Stimulated activated CD8-positive, alpha-beta memory T cell treated with anti-CD3 and anti-CD28 coated beads, Interleukin-12 subunit alpha, Interleukin-12 subunit beta, amount 100 ng/mL, for 24 hours (primary cell): ENCODE measurements around the gene ATP6V1B1.
A peak's percentile ranks its signal among the peaks of the same experiment; 100 is the strongest.
"Not testable (repeated sequence)": the region's sequence is repeated elsewhere in the genome, so short reads cannot be mapped to it uniquely, and the experiment has no call there.

Experiments used
- DNase-seq: peaks from one replicate; pipeline ENCODE4 v3.0.0-alpha.2; 2020; ENCODE audit errors: extremely low read depth

The ATP6V1B1 gene

GRCh38 chr2:70988726-70989648 lies 53.3 kb downstream of the ATP6V1B1 start:
- DNase-seq = no peak

GRCh38 chr2:70990216-70990615 lies 54.5 kb downstream of the ATP6V1B1 start:
- no peak for DNase-seq

DNA sequence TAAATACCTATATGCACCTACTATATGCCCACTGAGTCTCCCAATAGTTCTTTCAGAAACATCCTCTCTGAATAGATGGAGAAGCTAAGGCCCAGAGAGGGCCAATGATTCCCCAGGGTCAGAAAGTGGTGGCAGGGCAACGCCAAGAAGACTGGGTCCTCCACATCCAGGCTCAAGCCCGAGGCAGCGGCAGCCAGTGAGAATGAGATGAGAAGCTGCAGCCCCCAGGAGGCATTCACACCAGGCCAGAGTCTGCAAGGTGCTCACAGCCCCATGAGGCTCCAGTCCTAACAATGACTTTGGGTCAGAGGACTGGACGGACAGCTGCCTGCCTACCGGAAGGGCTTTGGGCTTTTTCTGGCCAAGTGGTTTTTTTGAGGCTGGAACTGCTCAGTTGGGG lies 55.4 kb downstream of the ATP6V1B1 start:
- DNase-seq = no peak

DNA sequence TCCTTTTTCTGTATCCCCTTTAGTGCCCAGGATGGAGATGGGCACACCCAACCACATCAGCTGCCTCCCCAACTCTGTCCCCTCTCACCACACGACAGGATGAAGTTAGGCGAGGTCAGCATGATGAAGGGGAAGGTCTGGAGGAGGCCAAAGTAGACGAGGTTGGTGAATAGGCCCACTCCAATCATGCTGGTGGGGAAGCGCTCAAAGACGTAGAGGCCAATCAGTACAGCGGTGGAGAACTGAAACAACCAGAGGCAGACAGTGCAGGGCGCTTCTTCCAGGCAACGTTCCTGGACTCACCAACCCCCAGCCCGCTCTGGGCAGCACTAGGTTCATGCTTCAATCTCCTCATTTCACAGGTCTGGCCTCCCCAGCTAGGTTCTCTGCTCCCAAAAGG lies 56.0 kb downstream of the ATP6V1B1 start:
- DNase-seq = no peak

DNA sequence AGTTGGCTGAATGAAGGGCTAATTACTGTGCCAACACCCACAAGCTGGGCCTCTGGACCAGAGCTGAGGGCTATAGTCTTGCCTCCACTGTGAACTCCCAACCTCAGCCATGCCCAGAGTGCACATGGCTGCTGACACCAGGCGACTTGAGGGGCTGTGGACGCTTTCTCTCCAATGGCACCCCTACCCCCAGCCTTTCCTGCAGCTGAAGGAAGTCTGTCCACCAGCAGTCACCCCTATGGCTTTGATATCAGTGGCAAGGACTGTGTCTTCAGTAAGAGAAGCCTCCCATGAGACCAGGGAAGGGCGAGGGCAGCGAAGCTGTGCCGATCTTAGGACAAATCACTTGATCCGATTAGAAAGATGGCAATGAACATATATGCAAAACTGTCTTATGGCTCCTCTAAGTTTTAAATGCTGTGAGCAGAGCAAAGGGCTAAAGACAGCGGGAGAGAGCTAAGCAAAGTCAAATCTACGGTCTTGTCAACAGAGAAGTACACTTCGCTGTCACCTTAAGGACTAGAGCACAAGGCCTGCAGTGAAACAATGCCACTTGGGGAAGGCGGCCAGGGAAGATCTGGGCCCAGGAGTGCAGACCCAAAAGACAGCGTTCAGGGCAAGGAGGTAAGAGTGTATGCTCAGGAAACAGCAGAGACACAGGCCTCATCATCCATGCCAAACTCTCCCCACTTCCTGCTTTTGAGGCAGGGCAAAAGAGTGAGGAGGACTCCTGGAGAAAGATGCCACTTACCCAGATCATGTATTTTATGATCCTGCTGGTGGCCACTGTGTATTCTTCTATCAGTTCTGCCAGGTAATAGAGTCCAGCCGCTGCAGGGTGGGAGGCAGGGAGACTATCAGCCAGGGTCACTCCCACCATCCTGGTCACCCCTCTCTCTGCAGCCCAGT lies 57.5 kb downstream of the ATP6V1B1 start:
- no peak for DNase-seq

DNA sequence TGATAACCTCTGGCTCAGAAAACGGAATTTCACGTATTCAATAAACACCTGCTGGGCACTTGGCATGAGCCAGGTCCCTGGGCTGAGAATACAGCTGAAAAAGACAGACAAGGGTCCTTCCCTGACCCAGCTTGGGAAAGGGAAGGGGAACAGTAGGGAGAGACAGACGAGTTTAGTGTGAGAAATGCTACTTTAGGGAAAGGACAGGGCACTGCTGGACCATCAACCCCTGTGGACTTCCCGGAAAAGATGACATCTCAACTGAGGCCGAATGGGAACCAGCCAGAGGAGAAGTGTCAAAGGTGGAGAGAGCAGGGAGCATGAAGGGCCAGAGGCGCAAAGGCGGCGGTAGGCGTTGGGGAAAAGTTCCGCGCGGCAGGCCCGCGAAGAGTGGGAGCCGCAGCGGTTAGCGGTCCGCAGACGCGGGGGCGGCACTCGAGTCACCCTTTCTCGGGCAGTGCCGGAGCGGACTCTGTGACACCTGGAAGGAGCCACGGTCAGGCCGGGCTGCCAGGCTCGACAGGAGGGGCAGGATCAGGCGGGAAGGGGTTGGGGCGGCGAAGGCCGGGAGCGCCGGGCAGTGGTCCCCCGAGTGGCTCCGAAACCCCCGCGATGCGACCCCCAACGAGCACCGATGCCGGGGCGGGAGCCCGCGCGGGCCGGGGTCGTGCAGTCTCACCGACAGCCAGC lies 58.5 kb downstream of the ATP6V1B1 start:
- no peak for DNase-seq

DNA sequence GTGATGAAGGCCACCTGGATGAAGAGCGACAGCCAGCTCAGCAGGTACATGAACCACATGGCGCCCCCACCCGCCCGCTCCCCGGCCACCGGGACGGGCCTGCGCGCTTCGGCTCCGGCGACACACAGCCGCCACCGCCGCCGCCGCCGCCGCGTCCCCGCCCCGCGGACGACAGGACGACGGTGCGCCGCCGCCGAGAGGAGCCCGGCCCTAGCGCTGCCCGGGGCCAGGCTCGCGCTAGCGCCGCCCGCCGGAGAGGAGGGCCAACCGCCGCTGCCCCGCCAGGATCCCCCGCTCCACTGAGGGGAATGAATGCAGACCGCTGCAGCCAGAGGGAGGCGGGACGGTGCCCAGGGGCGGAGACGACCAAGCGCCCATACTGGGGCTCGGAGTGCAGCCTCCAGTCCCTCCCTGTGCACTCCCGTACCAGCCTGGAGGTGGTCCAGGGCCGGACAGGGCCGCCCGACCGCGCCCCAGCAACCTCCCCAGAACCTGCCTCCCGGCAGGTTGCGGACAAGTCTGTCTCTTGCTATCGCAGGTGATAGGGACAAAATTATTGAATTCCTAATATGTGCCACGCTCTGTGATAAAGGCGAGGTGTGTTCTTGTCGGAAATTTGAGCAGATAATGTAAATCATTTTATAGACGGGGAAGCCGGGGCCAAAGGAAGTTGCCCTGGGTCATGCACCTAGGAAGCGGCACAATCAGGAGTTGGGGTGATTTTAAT lies 59.2 kb downstream of the ATP6V1B1 start, which contains the start of gene TEX261:
TEX261 (minus strand) TSS at position 175 of the 727 bp plus-strand sequence; CDS start at position 59, 116 bp downstream.
- peak; percentile 78 for DNase-seq

DNA sequence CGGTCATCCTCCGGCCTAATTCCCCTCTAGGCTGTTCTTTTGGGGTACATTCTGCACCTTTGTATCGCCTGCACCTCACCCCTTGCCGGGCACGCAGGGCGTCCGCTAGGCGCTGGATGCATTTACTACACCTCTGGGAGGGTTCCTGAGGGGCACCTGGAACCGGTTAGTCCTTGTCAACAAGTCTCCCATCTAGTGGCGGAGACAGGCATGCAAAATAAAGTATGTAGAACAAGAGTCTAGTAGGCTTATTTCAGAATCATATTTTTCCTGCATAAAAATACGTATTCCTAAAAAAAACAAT lies 59.7 kb downstream of the ATP6V1B1 start:
- DNase-seq = no peak

GRCh38 chr2:70998885-70999284 lies 63.2 kb downstream of the ATP6V1B1 start:
- DNase-seq = not testable (repeated sequence)

DNA sequence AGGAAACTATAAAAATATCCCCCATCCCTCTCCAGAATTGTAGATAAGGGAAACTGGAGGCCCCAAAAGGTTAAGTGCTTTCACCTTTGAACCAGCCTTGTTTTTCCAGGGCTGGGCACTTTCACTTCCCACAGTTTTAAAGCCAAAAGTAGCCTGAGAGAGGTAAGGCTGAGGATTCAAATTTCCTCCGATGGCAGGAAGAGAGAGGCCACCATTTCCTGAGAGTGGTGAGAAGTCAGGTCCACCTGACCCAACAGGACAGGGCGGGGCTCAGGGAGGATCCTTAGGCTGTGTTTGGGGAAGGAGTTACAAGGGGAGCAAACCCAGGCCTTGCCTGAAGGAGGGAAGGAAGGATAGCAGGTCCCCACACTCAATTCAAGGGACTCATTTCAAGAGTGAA lies 63.7 kb downstream of the ATP6V1B1 start:
- no peak for DNase-seq

DNA sequence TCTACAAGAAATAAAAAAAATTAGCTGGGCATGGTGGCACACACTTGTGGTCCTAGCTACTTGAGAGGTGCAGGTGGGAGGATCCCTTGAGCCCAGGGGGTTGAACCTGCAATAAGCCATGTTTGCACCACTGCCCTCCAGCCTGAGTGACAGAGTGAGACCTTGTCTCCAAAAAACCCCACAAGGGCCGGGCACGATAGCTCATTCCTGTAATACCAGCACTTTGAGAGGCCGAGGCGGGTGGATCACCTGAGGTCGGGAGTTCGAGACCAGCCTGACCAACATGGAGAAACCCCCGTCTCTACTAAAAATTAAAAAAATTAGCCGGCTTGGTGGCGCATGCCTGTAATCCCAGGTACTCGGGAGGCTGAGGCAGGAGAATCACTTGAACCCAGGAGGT lies 64.2 kb downstream of the ATP6V1B1 start:
- not testable (repeated sequence) for DNase-seq

DNA sequence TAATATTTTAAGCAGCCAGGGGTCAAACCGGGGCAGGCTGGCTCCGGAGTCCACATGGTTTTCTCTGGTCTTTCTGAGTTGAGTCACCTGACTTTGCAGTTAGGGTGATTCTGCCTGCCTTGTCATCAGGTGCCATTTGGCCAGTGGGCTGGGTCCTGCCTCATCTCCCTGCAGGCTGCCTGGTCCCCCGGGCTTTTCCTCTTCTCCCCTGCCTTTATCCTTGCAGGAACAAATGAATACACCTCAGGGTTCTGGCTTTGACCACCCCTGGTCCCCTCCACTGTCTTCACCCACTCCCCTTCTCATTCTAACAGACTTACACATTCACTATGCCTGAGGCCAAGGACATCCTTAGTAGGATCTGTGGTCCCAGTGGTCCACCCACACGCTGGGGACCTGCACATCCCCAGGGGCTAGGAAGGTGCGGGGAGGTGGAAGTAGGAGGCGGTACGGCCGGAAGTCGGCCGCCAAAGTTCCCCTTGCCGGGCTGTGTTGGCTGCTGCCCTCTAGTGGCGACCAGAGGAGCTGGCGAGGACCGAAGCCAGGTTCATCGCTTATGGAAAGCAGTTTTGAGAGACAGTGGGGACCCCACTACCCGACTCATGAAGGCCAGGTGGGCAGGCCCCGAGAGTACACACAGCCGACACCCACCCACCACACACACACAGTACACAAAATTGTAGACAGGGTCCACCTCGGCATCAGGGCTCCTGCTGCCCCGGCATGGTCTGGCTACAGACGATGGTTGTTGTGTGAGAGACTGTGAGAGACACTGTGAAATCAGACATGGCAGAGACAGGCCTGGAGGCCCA lies 65.3 kb downstream of the ATP6V1B1 start:
- peak; percentile 60 for DNase-seq

GRCh38 chr2:71001592-71001927 lies 65.9 kb downstream of the ATP6V1B1 start:
- DNase-seq = no peak

GRCh38 chr2:71001981-71002570 lies 66.4 kb downstream of the ATP6V1B1 start:
- no peak for DNase-seq

DNA sequence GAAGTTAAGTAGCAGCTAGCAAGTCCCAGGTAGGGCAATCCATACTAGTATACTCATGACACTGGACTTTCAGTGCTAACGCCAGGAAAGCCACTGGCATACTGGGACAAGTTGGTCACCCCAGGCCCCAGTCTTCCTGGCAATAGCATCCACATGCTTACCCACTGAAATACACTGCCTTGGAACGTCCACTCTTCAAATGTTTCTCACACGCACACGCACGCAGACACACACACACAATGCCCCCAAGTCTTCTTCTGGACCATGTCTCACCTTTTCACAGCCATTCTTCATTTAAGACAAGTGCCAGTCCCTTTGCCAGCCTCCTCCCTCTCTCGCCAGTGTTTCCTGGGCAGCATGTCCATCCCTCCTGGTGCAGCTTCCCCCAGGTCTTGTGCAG lies 67.7 kb downstream of the ATP6V1B1 start:
- no peak for DNase-seq

DNA sequence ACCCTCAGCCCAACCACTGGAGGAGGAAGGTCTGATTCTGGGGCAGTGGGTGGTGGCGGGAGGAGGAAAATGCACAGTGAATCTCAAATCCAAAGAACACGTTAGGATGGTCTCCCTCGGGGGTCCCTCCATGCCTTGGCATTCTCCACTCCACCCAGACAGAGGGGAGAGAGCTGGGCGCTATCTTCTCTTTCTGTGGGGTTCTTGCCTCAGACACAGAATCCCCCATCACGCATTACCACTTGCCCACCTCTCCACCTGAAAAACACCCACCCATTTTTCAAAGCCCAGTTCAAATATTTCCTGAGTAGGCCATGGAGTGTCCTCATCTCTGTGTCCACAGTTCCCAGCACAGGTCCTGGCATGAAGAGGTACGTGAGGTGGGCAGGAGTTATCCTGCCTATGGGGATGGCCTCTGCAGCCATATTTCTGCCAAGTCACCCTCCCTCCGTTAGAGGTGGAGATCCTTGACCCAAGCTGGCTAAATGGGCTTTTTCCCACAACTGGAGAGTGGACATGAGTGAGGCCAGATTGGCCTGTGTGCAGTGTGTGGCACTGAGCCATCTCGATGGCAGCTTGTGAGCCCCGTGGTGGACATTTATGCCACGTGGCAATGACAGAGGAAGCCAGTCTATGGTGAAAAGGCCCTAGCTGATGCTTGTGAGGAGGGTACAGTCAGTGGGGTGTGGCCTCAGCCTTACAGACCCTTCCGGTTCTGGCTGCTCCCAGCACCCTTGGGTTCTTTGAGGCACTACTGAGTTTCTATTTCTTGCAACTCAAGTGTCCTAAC lies 68.5 kb downstream of the ATP6V1B1 start:
- no peak for DNase-seq

GRCh38 chr2:71004857-71005256 lies 69.2 kb downstream of the ATP6V1B1 start:
- DNase-seq = no peak

DNA sequence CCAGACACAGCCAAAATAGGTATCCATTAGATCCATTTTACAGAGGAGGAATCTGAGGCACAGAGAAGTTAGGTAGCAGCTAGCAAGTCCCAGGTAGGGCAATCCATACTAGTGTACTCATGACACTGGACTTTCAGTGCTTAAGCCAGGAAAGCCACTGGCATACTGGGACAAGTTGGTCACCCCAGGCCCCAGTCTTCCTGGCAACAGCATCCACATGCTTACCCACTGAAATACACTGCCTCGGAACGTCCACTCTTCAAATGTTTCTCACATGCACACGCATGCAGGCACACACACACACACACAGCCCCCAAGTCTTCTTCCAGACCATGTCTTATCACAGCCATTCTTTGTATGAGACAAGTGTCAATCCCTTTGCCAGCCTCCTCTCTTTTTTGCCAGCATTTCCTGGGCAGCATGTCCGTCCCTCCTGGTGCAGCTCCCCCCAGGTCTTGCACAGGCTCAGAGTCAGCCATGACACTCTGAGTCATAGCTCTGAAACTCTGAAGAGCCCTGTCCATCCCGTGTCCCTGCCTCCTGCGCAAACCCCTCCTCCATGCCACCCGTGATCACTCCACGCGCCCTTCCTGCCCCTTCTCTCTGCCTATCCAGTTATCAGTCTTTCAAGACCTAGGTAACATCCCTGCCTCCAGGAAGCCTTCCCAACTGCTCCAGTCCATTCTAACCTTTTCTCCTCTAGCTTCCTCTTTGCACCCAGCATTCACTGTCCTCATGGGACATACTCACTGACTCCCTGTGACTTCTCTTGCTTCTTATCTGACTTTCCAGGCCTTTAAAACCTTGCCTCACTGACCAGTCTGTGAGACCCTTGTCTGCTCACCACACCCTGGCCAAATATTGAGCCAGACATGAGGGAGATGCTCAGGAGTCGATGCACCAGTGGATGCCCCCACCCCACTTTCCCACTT lies 69.8 kb downstream of the ATP6V1B1 start:
- no peak for DNase-seq
